Vagina (tissue), 2 donors: Measurements from ENCODE around the gene SDCCAG8. TPM values are rescaled to one million over a fixed set of nuclear protein-coding genes. Genes with fewer than 3 reads are reported as not detected.
A peak's percentile ranks its signal among the peaks of the same experiment; 100 is the strongest.

Experiments used
- DNase-seq, 2 donors: peaks; one replicate each; pipeline ENCODE4 v3.0.0-alpha.2; 2017; ENCODE audit errors: extremely low spot score in 2 of 2
- H3K27ac ChIP-seq: fragments of 200-600 bp; sonication (generic); one replicate; pipeline ENCODE4 v1.5.1; 2019
- H3K27me3 ChIP-seq: fragments of 200-600 bp; sonication (generic); one replicate; pipeline ENCODE4 v1.5.1; 2019
- H3K36me3 ChIP-seq, 2 donors: fragments of 200-600 bp; sonication (generic); one replicate each; pipeline ENCODE4 v1.5.1; 2017 to 2019
- H3K4me1 ChIP-seq: fragments of 200-600 bp; sonication (generic); one replicate; pipeline ENCODE4 v1.5.1; 2019
- H3K4me3 ChIP-seq, 2 donors: fragments of 200-600 bp; sonication (generic); 1 replicate in 1 of 2; 2 replicates in 1 of 2; pipeline ENCODE4 v1.5.1; 2016 to 2019
- H3K9me3 ChIP-seq: fragments of 200-600 bp; sonication (generic); one replicate; pipeline ENCODE4 v1.5.1; 2019
- CTCF ChIP-seq, 3 experiments: fragments of 450-650 bp in 2 of 3; fragments of 200-600 bp in 1 of 3; sonication (generic) in 1 of 3; IDR thresholded peaks; one replicate each; pipeline ENCODE4 v1.5.1; 2017 to 2019; ENCODE audit warnings: antibody characterized with exemption in 3 of 3, mild to moderate bottlenecking in 2 of 3, moderate library complexity in 2 of 3
- POLR2A ChIP-seq, 2 donors: fragments of 450-650 bp; IDR thresholded peaks; one replicate each; pipeline ENCODE4 v1.6.1; 2017; ENCODE audit warnings: antibody characterized with exemption in 2 of 2, mild to moderate bottlenecking in 2 of 2, moderate library complexity in 2 of 2
- POLR2AphosphoS5 ChIP-seq, 2 donors: sonication (generic); formaldehyde crosslinking; IDR thresholded peaks; one replicate each; pipeline ENCODE4 v1.9.0; 2017; ENCODE audit warnings: antibody characterized with exemption in 2 of 2, mild to moderate bottlenecking in 2 of 2, low read depth in 1 of 2; ENCODE audit not compliant: insufficient read depth in 1 of 2
- intact Hi-C: fragments of 100-400 bp; cut with DNase I; formaldehyde crosslinking; loops from one replicate; pipeline ENCODE4 v1.15.1; 2023
- total RNA-seq: library from RNA; depleted of rRNA; stranded (reverse); fragments of >200 nt; gene quantifications from one replicate; pipeline ENCODE4 v1.2.3, GENCODE V29; 2016

The SDCCAG8 gene
- total RNA-seq, 1 donor from 2014 or later: 31.2 TPM

DNA sequence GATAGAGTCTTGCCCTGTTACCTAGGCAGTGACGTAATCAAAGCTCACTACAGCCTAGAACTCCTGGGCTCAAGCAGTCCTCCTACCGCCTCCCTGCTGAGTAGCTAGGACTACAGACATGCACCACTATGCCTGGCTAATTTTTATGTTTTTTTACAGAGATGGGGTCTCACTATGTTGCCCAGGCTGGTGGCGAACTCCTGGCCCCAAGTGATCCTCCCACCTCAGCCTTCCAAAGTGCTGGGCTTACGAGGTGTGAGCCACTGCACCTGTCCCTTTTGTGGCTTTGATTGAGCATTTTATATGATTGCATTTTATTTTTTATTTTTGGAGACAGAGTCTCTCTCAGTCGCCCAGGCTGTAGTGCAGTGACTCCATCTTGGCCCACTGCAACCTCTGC is 25.8 kb downstream of the SDCCAG8 start:
- no peak overlapping the region for H3K27ac ChIP-seq
- H3K4me1 ChIP-seq: no peaks in the 10 kb centered on the region
- TF ChIP-seq POLR2AphosphoS5 (IDR thresholded peaks at IDR 0.05; ENCODE audit: insufficient read depth in 1 of 2, low read depth in 1 of 2): no peak
- no peak for TF ChIP-seq CTCF (IDR thresholded peaks at IDR 0.05)
- no peak overlapping the region for H3K4me3 ChIP-seq
- DNase-seq: no peak
- no peaks in the 10 kb centered on the region for H3K27me3 ChIP-seq
- H3K36me3 ChIP-seq: peaks cover 0 to 27% of the 10 kb centered on the region in 2 donors
- intact Hi-C loops: no loop called here
- no peaks in the 10 kb centered on the region for H3K9me3 ChIP-seq

- Histone ChIP-seq H3K27me3 (no peaks in the 10 kb centered on the region), H3K4me3 (no peak overlapping the region), H3K36me3 (peaks cover 0 to 11% of the 10 kb centered on the region in 2 donors), H3K9me3 (no peaks in the 10 kb centered on the region), H3K27ac (no peak overlapping the region), H3K4me1 (no peaks in the 10 kb centered on the region)
- no peak for DNase-seq
- intact Hi-C loops: no loop called here
- no peak for TF ChIP-seq CTCF (IDR thresholded peaks at IDR 0.05)
- no peak for TF ChIP-seq POLR2AphosphoS5 (IDR thresholded peaks at IDR 0.05; ENCODE audit: insufficient read depth in 1 of 2, low read depth in 1 of 2)
- no peak for TF ChIP-seq POLR2A (IDR thresholded peaks at IDR 0.05)
These were observed 30.7 kb downstream of the SDCCAG8 start for GRCh38 chr1:243286409-243287122.

GRCh38 chr1:243287123-243287460 is 31.3 kb downstream of the SDCCAG8 start:
- no peaks in the 10 kb centered on the region for H3K27me3 ChIP-seq
- no peaks in the 10 kb centered on the region for H3K9me3 ChIP-seq
- TF ChIP-seq POLR2A (IDR thresholded peaks at IDR 0.05) (no peak), POLR2AphosphoS5 (IDR thresholded peaks at IDR 0.05; ENCODE audit: insufficient read depth in 1 of 2, low read depth in 1 of 2) (no peak), CTCF (IDR thresholded peaks at IDR 0.05) (no peak)
- H3K27ac ChIP-seq: no peak overlapping the region
- H3K4me1 ChIP-seq: no peaks in the 10 kb centered on the region
- H3K36me3 ChIP-seq: peaks cover 0 to 6% of the 10 kb centered on the region in 2 donors
- intact Hi-C loops: no loop called here
- no peak for DNase-seq
- H3K4me3 ChIP-seq: no peak overlapping the region

GRCh38 chr1:243287652-243288051 is 31.8 kb downstream of the SDCCAG8 start:
- TF ChIP-seq POLR2A (IDR thresholded peaks at IDR 0.05) (no peak), POLR2AphosphoS5 (IDR thresholded peaks at IDR 0.05; ENCODE audit: insufficient read depth in 1 of 2, low read depth in 1 of 2) (peak in 1 of 2 donors; percentile 41), CTCF (IDR thresholded peaks at IDR 0.05) (no peak)
- Histone ChIP-seq H3K4me3 (no peak overlapping the region), H3K9me3 (no peaks in the 10 kb centered on the region), H3K36me3 (peaks cover 0 to 9% of the 10 kb centered on the region in 2 donors), H3K27ac (no peak overlapping the region), H3K4me1 (no peaks in the 10 kb centered on the region), H3K27me3 (no peaks in the 10 kb centered on the region)
- no peak for DNase-seq
- intact Hi-C loops: no loop called here

DNA sequence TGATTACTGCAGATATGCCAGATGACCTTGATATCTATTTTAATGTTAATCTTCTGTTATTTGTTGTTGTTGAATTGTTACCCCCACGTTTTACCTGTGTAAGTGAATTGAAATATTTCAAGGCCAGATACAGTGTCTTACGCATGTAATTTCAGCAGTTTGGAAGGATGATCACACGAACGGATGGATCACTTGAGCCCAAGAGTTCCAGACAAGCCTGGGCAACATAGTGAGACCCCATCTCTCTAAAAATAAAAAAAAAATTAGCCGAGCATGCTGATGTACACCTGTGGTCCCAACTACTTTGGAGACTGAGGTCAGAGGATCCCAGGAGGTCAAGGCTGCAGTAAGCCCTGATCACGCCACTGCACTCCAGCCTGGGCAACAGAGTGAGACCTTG is 32.2 kb downstream of the SDCCAG8 start:
- no peak for DNase-seq
- TF ChIP-seq CTCF (IDR thresholded peaks at IDR 0.05) (no peak), POLR2AphosphoS5 (IDR thresholded peaks at IDR 0.05; ENCODE audit: insufficient read depth in 1 of 2, low read depth in 1 of 2) (no peak), POLR2A (IDR thresholded peaks at IDR 0.05) (no peak)
- Histone ChIP-seq H3K4me1 (no peaks in the 10 kb centered on the region), H3K4me3 (no peak overlapping the region), H3K9me3 (no peaks in the 10 kb centered on the region), H3K27me3 (no peaks in the 10 kb centered on the region), H3K27ac (no peak overlapping the region), H3K36me3 (peaks cover 0 to 13% of the 10 kb centered on the region in 2 donors)
- intact Hi-C loops: no loop called here
